MM.1S (cell line): ENCODE data around the gene LPCAT1.

Experiments used
- DNase-seq: peaks from one replicate; pipeline ENCODE4 v3.0.0-alpha.2; 2015
- H2AFZ ChIP-seq: fragments of 300-600 bp; sonication (generic); 2 replicates; pipeline ENCODE4 v1.6.0; 2016; ENCODE audit warnings: antibody characterized with exemption, low read length
- H3F3A ChIP-seq: fragments of 300-600 bp; sonication (generic); 2 replicates; pipeline ENCODE4 v1.6.1; 2016; ENCODE audit warnings: mild to moderate bottlenecking, antibody characterized with exemption, low read length, moderate library complexity, mixed read lengths; ENCODE audit not compliant: insufficient read depth
- H3K27ac ChIP-seq: fragments of 300-600 bp; sonication (generic); 2 replicates; pipeline ENCODE4 v1.5.1; 2016; ENCODE audit warnings: mild to moderate bottlenecking, low read length
- H3K27me3 ChIP-seq: fragments of 300-600 bp; sonication (generic); replicated peaks from 2 replicates; pipeline ENCODE4 v1.6.0; 2016; ENCODE audit warnings: low read length; ENCODE audit not compliant: insufficient read depth
- H3K36me3 ChIP-seq: fragments of 300-600 bp; sonication (generic); replicated peaks from 2 replicates; pipeline ENCODE4 v1.6.1; 2016; ENCODE audit warnings: mild to moderate bottlenecking, low read length, mixed read lengths; ENCODE audit not compliant: insufficient read depth
- H3K4me1 ChIP-seq: fragments of 300-600 bp; sonication (generic); 2 replicates; pipeline ENCODE4 v1.6.1; 2016; ENCODE audit warnings: low read length, mixed read lengths
- H3K4me2 ChIP-seq: fragments of 300-600 bp; sonication (generic); 2 replicates; pipeline ENCODE4 v1.6.0; 2016; ENCODE audit warnings: low read depth, low read length
- H3K4me3 ChIP-seq: fragments of 300-600 bp; sonication (generic); 2 replicates; pipeline ENCODE4 v1.5.1; 2016; ENCODE audit warnings: low read length, mixed read lengths
- H3K79me2 ChIP-seq: fragments of 300-600 bp; sonication (generic); 2 replicates; pipeline ENCODE4 v1.6.1; 2016; ENCODE audit warnings: mixed run types, low read length, mixed read lengths
- H3K9ac ChIP-seq: fragments of 300-600 bp; sonication (generic); 2 replicates; pipeline ENCODE4 v1.6.1; 2016; ENCODE audit warnings: low read length, mixed read lengths
- H3K9me2 ChIP-seq: fragments of 300-600 bp; sonication (generic); replicated peaks from 2 replicates; pipeline ENCODE4 v1.6.1; 2016; ENCODE audit warnings: mild to moderate bottlenecking, low read length, mixed read lengths; ENCODE audit not compliant: insufficient read depth
- H3K9me3 ChIP-seq: fragments of 300-600 bp; sonication (generic); replicated peaks from 2 replicates; pipeline ENCODE4 v1.6.1; 2016; ENCODE audit warnings: mild to moderate bottlenecking, low read length, mixed read lengths; ENCODE audit not compliant: insufficient read depth
- H4K20me1 ChIP-seq: fragments of 300-600 bp; sonication (generic); 2 replicates; pipeline ENCODE4 v1.6.1; 2016; ENCODE audit warnings: mild to moderate bottlenecking, low read length, moderate library complexity, mixed read lengths; ENCODE audit not compliant: insufficient read depth
- CTCF ChIP-seq: fragments of 300-600 bp; sonication (generic); IDR thresholded peaks from 2 replicates; pipeline ENCODE4 v1.5.1; 2016; ENCODE audit warnings: antibody characterized with exemption, low read length, mixed read lengths
- EZH2 ChIP-seq: fragments of 300-600 bp; sonication (generic); optimal IDR thresholded peaks from 2 replicates; pipeline ENCODE3; 2017; ENCODE audit warnings: low read depth, mild to moderate bottlenecking, antibody characterized with exemption, low read length, mixed read lengths
- EZH2phosphoT487 ChIP-seq: fragments of 300-600 bp; sonication (generic); IDR thresholded peaks from 2 replicates; pipeline ENCODE4 v1.6.1; 2018; ENCODE audit warnings: antibody characterized with exemption, low read length

LPCAT1 gene

DNA sequence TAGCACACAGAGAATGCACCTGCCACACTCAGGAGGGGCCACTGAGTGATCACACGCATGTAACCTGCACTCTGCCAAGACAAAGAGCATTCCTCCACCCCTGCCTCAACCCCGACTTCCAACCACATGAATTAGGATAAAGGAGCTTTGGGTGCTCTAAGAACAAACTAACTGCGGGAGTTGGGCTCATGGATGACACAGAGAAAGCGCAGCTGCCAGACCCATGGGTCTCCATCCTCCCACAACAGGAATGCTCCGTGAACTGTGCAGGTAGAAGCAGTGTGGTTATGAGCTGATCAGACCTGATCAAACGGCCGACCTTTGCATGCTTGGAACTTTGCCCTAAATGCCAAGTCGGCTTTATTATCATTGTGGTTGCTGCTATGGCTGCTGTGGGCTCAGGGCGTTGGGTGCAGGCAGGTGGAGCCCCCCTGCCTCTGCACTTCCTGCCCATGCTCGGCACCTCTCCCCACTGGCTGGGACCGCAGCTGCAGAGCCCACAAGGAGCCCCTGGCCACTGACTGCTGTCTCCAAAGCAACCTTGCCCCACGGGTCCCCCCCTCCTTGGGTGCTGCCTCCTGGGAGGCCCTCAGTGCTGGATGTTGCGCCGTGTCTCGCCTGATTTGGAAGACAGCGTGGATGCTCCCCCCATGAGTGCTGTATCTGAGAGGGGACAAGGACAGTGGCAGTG, 75.9 kb downstream of the LPCAT1 start:
- Histone ChIP-seq H3F3A (no peaks in the 10 kb centered on the region), H3K27me3 (peaks cover 10% of the 10 kb centered on the region; the same call in 1 of the 2 replicates), H3K36me3 (no peaks in the 10 kb centered on the region), H3K79me2 (no peaks in the 10 kb centered on the region), H4K20me1 (no peaks in the 10 kb centered on the region), H3K9ac (no peak overlapping the region), H2AFZ (no peak overlapping the region), H3K4me1 (no peaks in the 10 kb centered on the region), H3K4me2 (no peak overlapping the region), H3K9me3 (no peaks in the 10 kb centered on the region), H3K27ac (no peak overlapping the region), H3K9me2 (no peaks in the 10 kb centered on the region), H3K4me3 (no peak overlapping the region)
- no peak for DNase-seq
- TF ChIP-seq CTCF (no peak), EZH2 (no peak), EZH2phosphoT487 (no peak)

GRCh38 chr5:1446602-1447343, 77.0 kb downstream of the LPCAT1 start:
- no peaks in the 10 kb centered on the region for H3K9me2 ChIP-seq
- no peak overlapping the region for H3K4me3 ChIP-seq
- H3K9me3 ChIP-seq, result no peaks in the 10 kb centered on the region
- H3F3A ChIP-seq, result no peaks in the 10 kb centered on the region
- peaks cover 18% of the 10 kb centered on the region; the same call in 1 of the 2 replicates for H3K27me3 ChIP-seq
- TF ChIP-seq CTCF (no peak), EZH2phosphoT487 (no peak), EZH2 (no peak)
- no peak for DNase-seq
- H4K20me1 ChIP-seq, result no peaks in the 10 kb centered on the region
- no peaks in the 10 kb centered on the region for H3K79me2 ChIP-seq
- H3K9ac ChIP-seq, result no peak overlapping the region
- H2AFZ ChIP-seq, result no peak overlapping the region
- no peak overlapping the region for H3K4me2 ChIP-seq
- no peaks in the 10 kb centered on the region for H3K4me1 ChIP-seq
- no peaks in the 10 kb centered on the region for H3K36me3 ChIP-seq
- no peak overlapping the region for H3K27ac ChIP-seq

DNA sequence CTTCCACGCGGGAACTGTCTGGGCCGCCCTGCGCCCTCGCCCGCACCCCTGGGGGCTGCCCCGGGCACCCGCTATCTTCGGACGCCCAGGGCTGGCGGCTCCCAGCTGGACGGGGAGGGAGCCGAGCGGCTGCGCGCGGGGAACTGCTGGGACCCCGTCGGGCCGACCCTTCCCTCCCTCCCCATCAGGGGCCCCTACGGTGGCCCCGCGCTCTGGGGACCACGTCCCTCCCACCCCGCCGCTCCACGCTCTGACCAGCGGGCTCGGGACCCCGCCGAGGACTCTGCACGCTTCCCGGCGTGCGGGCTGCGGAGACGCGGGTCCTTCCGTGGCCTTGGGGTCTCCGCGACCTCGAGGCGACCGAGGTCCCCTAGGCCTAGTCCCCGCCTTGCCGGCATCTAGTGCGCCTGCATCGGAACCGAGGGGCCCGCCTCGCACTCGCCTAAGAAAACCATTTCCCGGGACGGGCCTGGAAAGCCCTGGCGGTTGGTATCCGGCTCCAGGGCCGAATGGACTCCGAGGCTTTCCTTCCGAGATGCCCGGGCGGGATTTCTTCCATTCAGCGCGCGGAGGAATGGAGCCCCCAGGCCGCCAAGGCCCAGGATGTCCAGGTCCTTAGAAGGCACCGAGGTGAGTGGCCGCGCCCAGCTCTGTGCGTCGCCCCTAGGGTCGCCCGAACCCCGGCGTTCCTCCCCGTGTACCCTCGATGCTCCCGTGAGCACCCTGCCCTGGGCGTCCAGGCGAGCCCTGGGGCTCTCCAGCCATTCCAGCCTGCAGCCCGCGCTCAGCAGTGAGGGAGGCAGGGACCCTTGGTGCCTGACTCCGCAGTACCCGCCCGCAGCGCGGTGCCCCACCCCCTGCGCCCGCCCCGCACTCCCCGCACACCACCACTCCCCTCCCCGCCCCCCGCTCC, 77.8 kb downstream of the LPCAT1 start:
- Histone ChIP-seq H3K4me3 (no peak overlapping the region), H3K4me1 (no peaks in the 10 kb centered on the region), H4K20me1 (no peaks in the 10 kb centered on the region), H3K9me3 (no peaks in the 10 kb centered on the region), H3K79me2 (no peaks in the 10 kb centered on the region), H3K27me3 (peaks cover 27% of the 10 kb centered on the region; the same call in 1 of the 2 replicates), H3K27ac (no peak overlapping the region), H3K9me2 (no peaks in the 10 kb centered on the region), H3K4me2 (no peak overlapping the region), H3K9ac (no peak overlapping the region), H3K36me3 (no peaks in the 10 kb centered on the region), H3F3A (no peaks in the 10 kb centered on the region), H2AFZ (no peak overlapping the region)
- TF ChIP-seq EZH2 (no peak), EZH2phosphoT487 (no peak), CTCF (no peak)
- no peak for DNase-seq
